Neural progenitor cell (in vitro differentiated cells): ENCODE measurements around the gene ARRDC3. TPM values are rescaled to one million over a fixed set of nuclear protein-coding genes. Genes with fewer than 3 reads are reported as not detected.

Source experiments
- DNase-seq: peaks from one replicate; pipeline ENCODE4 v3.0.0-alpha.2; 2016; ENCODE audit warnings: low spot score
- H2AFZ ChIP-seq: fragments of 200-600 bp; sonication (generic); replicated peaks from 2 replicates; pipeline ENCODE4 v1.6.1; 2016; ENCODE audit warnings: antibody characterized with exemption
- H3F3A ChIP-seq: fragments of 200-600 bp; sonication (generic); 2 replicates; pipeline ENCODE4 v1.6.1; 2016; ENCODE audit warnings: antibody characterized with exemption, low read depth
- H3K27ac ChIP-seq: fragments of 200-600 bp; sonication (generic); 2 replicates; pipeline ENCODE4 v1.5.1; 2016; ENCODE audit warnings: mild to moderate bottlenecking
- H3K27me3 ChIP-seq: fragments of 200-600 bp; sonication (generic); 2 replicates; pipeline ENCODE4 v1.6.1; 2016; ENCODE audit warnings: mild to moderate bottlenecking, moderate library complexity
- H3K36me3 ChIP-seq: fragments of 200-600 bp; sonication (generic); 2 replicates; pipeline ENCODE4 v1.5.1; 2016
- H3K4me1 ChIP-seq: fragments of 200-600 bp; sonication (generic); 2 replicates; pipeline ENCODE4 v1.6.1; 2016; ENCODE audit warnings: mixed run types
- H3K4me2 ChIP-seq: fragments of 200-600 bp; sonication (generic); 2 replicates; pipeline ENCODE4 v1.6.1; 2016
- H3K4me3 ChIP-seq: fragments of 200-600 bp; sonication (generic); 2 replicates; pipeline ENCODE4 v1.5.1; 2016
- H3K79me2 ChIP-seq: fragments of 200-600 bp; sonication (generic); 2 replicates; pipeline ENCODE4 v1.6.1; 2016; ENCODE audit warnings: low read depth
- H3K9ac ChIP-seq: fragments of 200-600 bp; sonication (generic); 2 replicates; pipeline ENCODE4 v1.6.1; 2016
- H3K9me3 ChIP-seq: fragments of 200-600 bp; sonication (generic); 2 replicates; pipeline ENCODE4 v1.5.1; 2016; ENCODE audit warnings: low read depth
- H4K20me1 ChIP-seq: fragments of 200-600 bp; sonication (generic); 2 replicates; pipeline ENCODE4 v1.6.1; 2016; ENCODE audit warnings: low read depth
- H3K27ac Mint-ChIP-seq: 3 replicates; pipeline ENCODE4 v1.8.0; 2021; ENCODE audit warnings: mixed read lengths
- H3K27me3 Mint-ChIP-seq: 2 replicates; pipeline ENCODE4 v1.8.0; 2022; ENCODE audit warnings: low read depth, mild to moderate bottlenecking, inconsistent platforms, moderate library complexity, mixed read lengths; ENCODE audit not compliant: insufficient read depth
- H3K36me3 Mint-ChIP-seq: 3 replicates; pipeline ENCODE4 v1.8.0; 2021; ENCODE audit warnings: mixed read lengths
- H3K4me1 Mint-ChIP-seq: 3 replicates; pipeline ENCODE4 v1.8.0; 2021; ENCODE audit warnings: mixed read lengths
- H3K4me3 Mint-ChIP-seq: 3 replicates; pipeline ENCODE4 v1.8.0; 2021; ENCODE audit warnings: mild to moderate bottlenecking, moderate library complexity, mixed read lengths
- H3K9me3 Mint-ChIP-seq: 3 replicates; pipeline ENCODE4 v1.8.0; 2020; ENCODE audit warnings: mixed read lengths
- CTCF ChIP-seq: fragments of 200-600 bp; sonication (generic); IDR thresholded peaks from 2 replicates; pipeline ENCODE4 v1.5.1; 2017; ENCODE audit warnings: antibody characterized with exemption, mild to moderate bottlenecking
- EZH2 ChIP-seq: fragments of 200-600 bp; sonication (generic); IDR thresholded peaks from 2 replicates; pipeline ENCODE4 v1.6.1; 2017; ENCODE audit warnings: antibody characterized with exemption, mild to moderate bottlenecking, moderate library complexity
- EZH2phosphoT487 ChIP-seq: fragments of 200-600 bp; sonication (generic); IDR thresholded peaks from 2 replicates; pipeline ENCODE4 v1.6.1; 2017; ENCODE audit warnings: antibody characterized with exemption
- total RNA-seq: library from RNA; depleted of rRNA; stranded (reverse); fragments of >200 nt; gene quantifications from 2 replicates; pipeline ENCODE4 v1.2.3, GENCODE V29; 2015; ENCODE audit warnings: low replicate concordance

ARRDC3 gene
- total RNA-seq, 1 donor from 2014 or later: 126 TPM

- Mint-ChIP-seq H3K27ac (no peak overlapping the region), H3K36me3 (no peaks in the 10 kb centered on the region), H3K9me3 (no peaks in the 10 kb centered on the region), H3K4me3 (no peak overlapping the region), H3K27me3 (no peaks in the 10 kb centered on the region), H3K4me1 (peaks cover 9% of the 10 kb centered on the region)
- Histone ChIP-seq H3K79me2 (no peaks in the 10 kb centered on the region), H3K36me3 (no peaks in the 10 kb centered on the region), H3K4me1 (peaks cover 13% of the 10 kb centered on the region), H3K9ac (no peak overlapping the region), H2AFZ (no peak overlapping the region), H3F3A (peaks cover 2% of the 10 kb centered on the region), H3K27ac (no peak overlapping the region), H3K4me2 (no peak overlapping the region), H3K27me3 (no peaks in the 10 kb centered on the region), H3K9me3 (no peaks in the 10 kb centered on the region), H4K20me1 (no peaks in the 10 kb centered on the region), H3K4me3 (no peak overlapping the region)
- no peak for DNase-seq
- TF ChIP-seq CTCF (no peak), EZH2phosphoT487 (no peak)
These were observed 40.8 kb upstream of the ARRDC3 start for GRCh38 chr5:91423871-91424270.

DNA sequence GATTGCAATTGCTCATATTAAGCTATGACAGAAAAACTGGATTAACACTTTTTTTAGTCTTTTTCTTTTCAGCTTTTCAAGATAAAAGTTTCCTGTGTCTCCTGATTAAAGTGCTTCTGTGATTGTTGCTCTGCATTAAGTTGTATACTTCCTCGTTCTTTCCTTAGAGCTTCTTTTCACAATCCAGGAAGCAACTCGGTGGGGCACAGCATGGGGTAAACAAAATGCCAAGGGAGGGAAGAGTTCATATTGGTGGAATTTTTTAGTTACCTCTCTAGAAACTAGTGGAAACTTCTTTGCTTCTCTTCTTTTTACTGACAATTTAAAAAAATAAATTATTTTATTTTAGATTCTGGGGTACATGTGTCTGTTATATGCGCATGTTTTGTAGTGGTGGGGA lies 37.8 kb upstream of the ARRDC3 start:
- H3K4me3 ChIP-seq: no peak overlapping the region
- H3K27ac ChIP-seq: no peak overlapping the region
- H3K36me3 ChIP-seq: no peaks in the 10 kb centered on the region
- no peaks in the 10 kb centered on the region for H3K9me3 ChIP-seq
- Mint-ChIP-seq H3K9me3 (no peaks in the 10 kb centered on the region), H3K4me1 (peaks cover 9% of the 10 kb centered on the region), H3K36me3 (no peaks in the 10 kb centered on the region), H3K27me3 (no peaks in the 10 kb centered on the region), H3K4me3 (no peak overlapping the region), H3K27ac (no peak overlapping the region)
- no peak for DNase-seq
- no peaks in the 10 kb centered on the region for H3K27me3 ChIP-seq
- H3K79me2 ChIP-seq: no peaks in the 10 kb centered on the region
- no peak overlapping the region for H2AFZ ChIP-seq
- peaks cover 13% of the 10 kb centered on the region for H3K4me1 ChIP-seq
- H4K20me1 ChIP-seq: no peaks in the 10 kb centered on the region
- H3K9ac ChIP-seq: no peak overlapping the region
- H3F3A ChIP-seq: peaks cover 2% of the 10 kb centered on the region
- TF ChIP-seq CTCF: no peak
- no peak for TF ChIP-seq EZH2phosphoT487
- TF ChIP-seq EZH2: no peak
- no peak overlapping the region for H3K4me2 ChIP-seq

DNA sequence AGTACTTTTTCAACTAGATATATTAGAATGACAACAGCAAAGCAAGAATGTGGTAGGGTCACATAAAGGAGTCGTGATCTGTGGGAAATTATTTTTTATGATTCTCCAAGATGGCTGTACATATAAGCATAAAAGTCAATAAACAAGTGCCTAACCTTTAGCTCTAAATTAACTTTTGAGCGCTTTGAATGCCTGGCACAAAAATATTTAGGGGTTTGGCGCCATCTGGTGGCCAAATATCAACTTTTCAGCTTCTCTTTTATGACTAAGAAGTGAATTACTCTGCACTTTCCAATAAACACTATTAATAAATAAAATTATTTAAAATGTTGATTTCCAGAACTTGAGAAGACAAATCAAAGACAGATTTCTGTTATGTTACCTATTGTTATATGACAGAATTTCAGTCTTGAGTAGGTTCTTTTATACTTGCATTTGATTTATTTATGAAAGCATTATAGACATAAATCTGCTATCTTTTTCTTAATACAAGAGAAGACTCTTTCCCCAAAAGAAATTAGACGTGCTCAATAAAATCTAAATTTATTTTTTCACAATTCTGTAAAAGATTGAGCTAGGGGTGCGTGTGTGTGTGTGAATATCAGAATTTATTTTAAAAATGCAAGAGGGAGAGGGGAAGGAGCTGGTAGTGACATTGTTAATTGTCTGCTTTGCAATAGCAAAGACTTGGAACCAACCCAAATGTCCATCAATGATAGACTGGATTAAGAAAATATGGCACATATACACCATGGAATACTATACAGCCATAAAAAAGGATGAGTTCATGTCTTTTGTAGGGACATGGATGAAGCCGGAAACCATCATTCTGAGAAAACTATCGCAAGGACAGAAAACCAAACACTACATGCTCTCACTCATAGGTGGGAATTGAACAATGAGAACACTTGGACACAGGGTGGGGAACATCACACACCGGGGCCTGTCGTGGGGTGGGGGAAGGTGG lies 36.7 kb upstream of the ARRDC3 start:
- Histone ChIP-seq H3K27me3 (no peaks in the 10 kb centered on the region), H3K36me3 (no peaks in the 10 kb centered on the region), H4K20me1 (no peaks in the 10 kb centered on the region), H3K9ac (no peak overlapping the region), H3K27ac (no peak overlapping the region), H2AFZ (no peak overlapping the region), H3K4me2 (no peak overlapping the region), H3K4me1 (peaks cover 7% of the 10 kb centered on the region), H3F3A (peaks cover 2% of the 10 kb centered on the region), H3K4me3 (no peak overlapping the region), H3K79me2 (no peaks in the 10 kb centered on the region), H3K9me3 (no peaks in the 10 kb centered on the region)
- H3K4me3 Mint-ChIP-seq: no peak overlapping the region
- H3K9me3 Mint-ChIP-seq: no peaks in the 10 kb centered on the region
- H3K36me3 Mint-ChIP-seq: no peaks in the 10 kb centered on the region
- peak overlapping the region; percentile 58 for H3K27ac Mint-ChIP-seq
- peaks cover 4% of the 10 kb centered on the region for H3K4me1 Mint-ChIP-seq
- peak; percentile 72 for DNase-seq
- TF ChIP-seq CTCF: peak; percentile 89
- TF ChIP-seq EZH2phosphoT487: no peak
- no peaks in the 10 kb centered on the region for H3K27me3 Mint-ChIP-seq
